Stimulated activated CD4-positive, alpha-beta T cell treated with anti-CD3 and anti-CD28 coated beads, Interleukin-15, amount 100 ng/mL, for 1 hour (primary cell): Measurements from ENCODE around the gene ALAD.
"Not testable (repeated sequence)": the region's sequence is repeated elsewhere in the genome, so short reads cannot be mapped to it uniquely, and the experiment has no call there.

ENCODE experiments used
- DNase-seq, 2 donors: peaks; one replicate each; pipeline ENCODE4 v3.0.0-alpha.2; 2020; ENCODE audit warnings: low read depth in 1 of 2, low spot score in 1 of 2

The ALAD gene

DNA sequence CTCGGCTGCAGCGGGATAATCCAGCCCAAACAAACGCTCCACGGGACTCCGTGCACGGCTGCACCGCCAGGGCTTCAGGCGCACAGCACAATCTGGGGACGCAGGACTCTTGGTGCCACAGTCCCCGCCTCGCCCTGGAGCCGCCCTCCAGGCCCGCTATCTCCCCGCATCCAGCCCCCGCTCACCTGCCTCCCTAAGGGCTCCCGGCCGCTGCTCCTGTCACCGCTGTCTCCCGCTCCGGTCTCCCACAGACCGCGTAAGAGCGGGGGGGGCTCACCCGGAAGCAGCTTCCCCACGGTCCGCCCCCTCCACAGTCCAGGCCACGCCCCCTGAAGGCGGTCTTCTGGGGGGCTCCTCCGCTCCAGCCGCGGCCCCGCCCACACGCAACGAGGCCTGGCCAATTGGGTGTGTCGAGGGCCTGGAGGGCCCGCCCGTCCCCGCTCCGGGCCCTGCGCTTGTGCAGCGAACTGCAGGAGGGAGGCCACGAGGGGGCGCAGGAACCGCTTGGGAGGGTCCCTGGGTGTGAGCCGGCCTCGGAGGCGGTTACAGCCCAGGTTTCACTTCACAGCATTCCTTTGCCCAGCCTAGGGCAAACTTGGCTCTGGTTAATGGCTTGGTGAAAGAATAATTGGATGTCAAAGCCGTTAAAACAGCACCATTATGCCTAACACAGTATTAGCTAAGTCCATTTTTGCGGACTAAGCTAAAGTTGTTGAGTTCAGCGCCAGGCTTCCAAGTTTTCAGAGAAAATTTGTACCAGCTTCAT, at the start of gene ALAD:
ALAD (minus strand) TSS at position 258 of the 766 bp plus-strand sequence. CDS start 7,725 bp downstream, outside the sequence.
- DNase-seq: peak; percentile 99

DNA sequence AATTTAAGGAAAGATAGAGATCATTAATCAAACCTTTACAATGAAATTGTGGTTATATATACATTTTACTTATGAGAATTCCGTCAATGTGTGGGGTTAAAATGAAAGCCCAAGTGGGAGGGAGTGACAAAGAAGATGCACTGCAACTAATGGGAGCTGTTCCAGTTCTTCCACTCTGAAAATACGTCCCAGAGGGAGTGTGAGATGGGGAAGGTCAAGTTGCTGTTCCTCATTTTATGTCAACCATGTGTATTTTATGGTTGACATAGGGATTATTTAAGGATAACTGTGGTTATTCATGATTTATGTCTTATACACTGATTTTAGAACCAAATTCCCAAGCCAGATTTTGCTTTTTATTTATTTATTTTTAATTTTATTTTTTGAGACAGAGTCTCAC, 48.3 kb upstream of the ALAD start:
- no peak for DNase-seq

DNA sequence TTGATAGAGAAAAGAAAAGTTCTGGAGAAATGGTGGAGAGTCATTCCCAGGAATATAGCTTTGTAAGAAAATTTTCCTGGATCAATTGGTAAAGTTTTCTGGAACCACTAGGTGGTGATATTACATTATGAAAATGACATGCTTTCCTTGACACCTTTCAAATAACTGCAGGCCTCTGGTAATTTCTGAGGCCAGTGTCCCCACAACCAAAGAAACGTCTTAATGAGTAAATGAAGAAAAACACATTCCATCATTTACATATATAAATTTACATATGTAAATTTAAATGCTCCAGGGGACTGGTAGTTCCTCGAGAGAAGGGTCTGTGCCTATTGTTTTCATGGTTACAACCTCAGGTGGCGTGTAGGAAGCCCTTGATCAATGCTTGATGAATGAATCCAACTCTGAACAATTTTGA, 45.2 kb upstream of the ALAD start:
- no peak for DNase-seq

DNA sequence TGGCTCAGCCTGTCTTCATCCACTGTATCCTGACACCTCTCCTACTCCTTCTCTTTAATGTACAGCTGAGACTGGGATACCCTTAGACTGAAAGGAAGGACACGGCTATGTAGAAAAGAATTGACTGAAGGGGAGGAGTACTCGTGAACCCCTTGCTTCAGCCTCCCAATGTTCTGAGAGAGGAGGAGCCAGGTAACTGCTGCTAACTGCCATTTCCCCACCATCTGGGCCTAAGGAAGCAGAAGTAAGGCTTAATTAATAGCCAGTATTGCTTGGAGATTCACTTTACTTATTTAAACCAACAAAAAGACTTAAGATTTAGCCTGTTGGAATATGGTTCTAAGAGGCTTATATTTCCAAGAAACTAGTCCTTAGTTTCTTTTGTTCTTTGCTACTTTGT, 43.7 kb upstream of the ALAD start:
- DNase-seq: no peak

DNA sequence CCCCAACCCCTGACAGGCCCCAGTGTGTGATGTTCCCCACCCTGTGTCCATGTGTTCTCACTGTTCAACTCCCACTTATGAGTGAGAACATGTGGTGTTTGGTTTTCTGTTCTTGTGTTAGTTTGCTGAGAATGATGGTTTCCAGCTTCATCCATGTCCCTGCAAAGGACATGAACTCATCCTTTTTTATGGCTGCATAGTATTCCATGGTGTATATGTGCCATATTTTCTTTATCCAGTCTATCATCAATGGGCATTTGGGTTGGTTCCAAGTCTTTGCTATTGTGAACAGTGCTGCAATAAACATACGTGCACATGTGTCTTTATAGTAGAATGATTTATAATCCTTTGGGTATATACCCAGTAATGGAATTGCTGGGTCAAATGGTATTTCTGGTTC, 36.6 kb upstream of the ALAD start:
- DNase-seq: not testable (repeated sequence)

DNA sequence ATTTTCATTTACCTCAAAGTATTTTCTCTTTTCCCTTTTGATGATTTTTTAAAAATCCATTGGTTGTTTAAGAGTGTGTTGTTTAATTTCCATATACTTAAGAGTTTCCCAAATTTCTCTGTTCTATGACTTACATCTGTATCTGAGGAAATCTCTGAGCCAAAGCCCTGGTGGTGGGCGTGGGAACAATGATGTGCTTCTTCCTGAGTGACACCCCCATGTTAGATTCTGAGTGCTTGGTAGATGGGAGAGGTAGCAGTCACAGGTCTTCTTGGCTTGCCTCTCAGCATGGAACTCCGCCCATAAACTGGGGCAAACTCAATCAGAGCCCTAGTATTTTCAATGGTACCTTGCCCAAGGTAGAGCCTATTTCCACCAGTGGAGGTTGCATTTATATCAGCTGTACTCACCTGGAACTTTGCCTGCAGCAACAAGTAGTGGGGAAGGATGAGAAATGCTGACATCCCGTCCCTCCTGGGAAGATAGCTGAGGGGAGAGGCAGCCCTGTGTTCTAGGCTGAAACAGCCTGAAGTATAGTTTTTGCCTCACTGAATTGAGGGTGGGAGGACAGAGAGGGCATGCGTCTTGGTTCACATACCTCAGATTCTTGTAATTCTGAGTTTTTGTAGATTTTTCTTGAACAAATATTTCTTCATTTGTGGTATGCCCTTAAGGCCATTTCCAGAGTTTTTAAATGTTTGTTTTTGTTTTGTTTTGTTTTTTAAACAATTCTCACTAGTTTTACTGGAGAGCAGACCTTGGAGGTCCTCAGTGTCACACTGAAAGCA, 35.8 kb upstream of the ALAD start:
- DNase-seq: no peak

DNA sequence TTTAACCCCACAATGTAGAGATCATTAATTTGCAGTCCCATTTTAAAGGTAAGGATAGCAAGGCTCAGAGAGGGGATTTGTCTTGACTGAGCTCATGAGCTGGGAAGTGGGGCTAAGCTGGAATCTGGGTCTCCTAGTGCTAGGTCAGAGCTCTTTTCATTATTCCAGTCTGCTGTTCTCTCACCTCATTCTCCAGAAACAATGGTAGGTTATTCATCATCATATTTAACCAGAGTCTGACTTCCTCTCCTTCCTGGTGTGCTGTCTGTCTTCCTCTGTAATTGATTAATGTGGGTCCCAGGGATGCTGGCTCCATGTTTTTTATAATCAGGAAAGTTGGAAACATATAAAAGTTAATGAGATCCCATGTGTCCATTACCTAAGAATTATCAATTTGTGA, 30.1 kb upstream of the ALAD start:
- no peak for DNase-seq

DNA sequence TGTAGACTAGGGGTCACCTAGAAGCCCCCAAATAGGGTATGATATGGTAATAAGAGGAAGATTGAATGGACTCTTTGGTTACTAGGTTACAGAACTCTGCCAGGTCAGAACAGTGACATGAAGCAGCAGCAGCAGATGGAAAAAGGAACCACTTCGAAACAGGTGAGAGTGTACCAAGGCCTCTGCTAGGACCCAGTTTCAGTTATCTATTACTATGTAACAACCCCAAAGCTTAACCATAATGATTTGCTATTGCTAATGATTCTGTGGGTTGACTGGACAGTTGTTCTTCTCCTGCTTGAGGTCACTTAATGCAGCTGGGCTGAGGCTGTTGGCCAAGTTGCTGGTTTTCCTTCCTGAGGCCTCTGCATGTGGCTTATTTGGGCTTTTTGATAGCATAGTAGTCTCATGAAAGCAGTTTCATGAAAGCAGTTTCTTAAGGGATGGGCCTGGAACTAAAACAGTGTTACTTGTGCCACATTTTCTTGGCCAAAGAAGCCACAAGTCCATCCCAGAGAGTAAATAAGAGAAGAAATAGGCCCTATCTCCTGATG, 27.1 kb upstream of the ALAD start:
- no peak for DNase-seq

DNA sequence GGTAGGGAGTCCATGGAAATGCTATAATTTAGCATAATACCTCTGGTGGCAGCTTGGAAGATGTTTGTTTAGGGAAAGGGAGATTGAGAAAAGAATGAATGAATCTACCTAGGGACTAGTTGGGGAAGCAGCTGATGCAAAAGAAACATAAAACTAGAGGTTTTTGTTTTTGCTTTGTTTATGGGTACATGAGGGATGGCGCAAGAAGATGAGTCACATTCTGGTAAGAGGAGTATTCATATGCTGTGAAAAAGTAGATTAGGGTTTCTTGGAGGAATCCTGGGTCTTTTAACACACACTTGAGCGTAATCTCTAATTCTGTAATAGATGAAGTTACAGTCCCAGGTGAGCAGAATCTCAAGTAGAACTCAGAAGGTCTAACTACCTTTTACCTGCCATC, 26.5 kb upstream of the ALAD start:
- no peak for DNase-seq

DNA sequence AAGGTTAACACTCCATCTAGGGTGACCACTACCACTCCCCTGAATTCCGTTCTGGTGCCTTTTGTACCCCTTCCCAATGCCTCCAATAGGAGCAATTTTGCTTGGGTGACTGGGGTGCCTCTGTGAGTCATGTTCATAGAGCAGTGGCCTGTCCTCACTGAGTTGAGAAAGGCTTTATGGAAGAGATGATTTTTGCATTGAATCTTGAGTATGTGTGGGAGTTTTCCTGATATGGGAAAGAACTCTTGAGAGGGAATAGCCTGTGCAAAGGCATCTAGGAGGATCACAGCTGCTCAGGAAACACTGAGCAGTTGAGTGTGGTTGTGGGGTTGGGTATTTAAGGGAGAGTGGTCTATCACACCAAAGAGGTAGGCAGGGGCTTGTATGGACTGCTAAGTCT, 25.6 kb upstream of the ALAD start:
- DNase-seq: no peak

DNA sequence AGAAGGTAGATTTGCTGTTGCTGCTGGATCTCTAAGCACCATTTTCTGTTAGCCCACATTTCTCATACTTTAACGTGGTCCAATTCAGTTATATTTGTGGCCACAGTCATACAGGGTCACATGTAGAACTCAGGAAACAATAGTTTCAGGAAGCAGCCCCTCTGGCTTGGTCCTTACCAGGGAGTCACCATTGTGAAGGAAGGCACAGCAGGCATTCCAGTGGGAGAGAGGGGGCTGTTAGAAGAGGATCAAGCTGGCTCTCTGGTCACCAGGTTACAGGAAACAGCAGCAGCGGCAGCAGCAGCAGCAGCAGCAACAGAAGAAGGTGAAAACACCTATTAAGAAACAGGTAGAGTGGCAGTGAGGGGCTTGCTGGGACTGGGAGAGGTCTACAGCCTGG, 24.0 kb upstream of the ALAD start:
- no peak for DNase-seq

DNA sequence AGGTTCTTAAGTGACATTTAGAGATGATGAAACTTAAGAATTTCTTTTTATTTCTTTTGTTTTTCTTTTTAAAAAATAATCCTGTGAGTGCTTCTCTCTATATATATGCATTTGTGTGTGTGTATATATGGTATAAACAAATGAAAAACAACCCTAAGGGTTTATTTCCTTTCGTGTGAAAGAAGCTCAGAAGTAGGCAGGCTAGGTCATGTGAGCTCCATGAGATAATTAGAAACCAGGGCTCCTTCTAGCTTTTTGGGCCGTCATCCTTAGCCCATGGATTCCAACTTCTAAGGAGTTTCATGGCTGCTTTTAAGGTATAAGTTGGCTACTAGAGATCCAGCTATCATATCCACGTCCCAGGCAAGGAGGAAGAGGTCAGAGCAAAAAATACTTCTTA, 20.6 kb upstream of the ALAD start:
- no peak for DNase-seq

DNA sequence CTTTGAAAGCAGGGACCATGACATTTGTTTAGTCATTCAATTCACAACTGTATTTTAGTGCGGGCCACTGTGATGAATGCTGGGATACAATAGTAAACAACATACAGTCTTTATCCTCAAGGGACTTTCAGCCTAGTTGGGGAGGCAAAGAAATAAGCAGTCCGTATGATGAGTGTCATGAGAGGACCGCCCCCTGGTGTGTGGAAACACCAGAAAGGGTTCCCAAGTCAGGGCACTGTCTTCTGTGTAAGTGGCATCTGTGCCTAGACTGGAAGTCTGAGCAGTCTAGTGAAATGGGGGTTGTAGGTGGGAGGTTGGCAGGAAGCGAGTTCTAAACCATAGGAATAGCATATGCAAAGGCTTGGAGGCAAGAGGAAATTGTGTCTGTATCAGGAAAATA, 16.3 kb upstream of the ALAD start:
- no peak for DNase-seq

DNA sequence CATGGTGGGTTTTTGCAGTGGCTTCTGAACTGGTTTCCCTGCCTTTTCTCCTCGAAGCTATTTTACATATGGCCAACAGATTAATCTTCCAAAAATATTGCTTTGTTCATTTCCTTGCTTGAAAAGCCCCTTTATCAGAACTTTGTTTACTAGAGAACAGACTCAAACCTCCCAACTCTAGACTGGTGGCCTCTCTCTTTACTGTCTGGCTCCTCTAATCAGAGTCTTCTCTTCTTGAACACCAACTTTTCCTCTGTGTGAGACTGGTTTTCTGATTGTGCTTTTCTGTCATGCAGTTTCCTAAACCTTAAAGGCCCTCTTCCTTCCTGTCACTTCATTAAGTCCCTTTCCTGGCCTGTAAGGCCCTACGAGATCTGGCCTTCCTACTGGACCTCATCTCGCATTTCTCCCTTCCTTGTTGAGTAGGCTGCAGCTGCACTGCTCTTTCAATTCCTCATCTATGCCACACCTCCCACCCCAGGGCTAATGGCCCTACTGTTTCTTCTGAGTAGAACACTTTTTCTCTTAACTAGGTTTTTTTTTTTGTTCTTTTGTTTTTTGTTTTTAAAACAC, 15.2 kb upstream of the ALAD start:
- DNase-seq: no peak

DNA sequence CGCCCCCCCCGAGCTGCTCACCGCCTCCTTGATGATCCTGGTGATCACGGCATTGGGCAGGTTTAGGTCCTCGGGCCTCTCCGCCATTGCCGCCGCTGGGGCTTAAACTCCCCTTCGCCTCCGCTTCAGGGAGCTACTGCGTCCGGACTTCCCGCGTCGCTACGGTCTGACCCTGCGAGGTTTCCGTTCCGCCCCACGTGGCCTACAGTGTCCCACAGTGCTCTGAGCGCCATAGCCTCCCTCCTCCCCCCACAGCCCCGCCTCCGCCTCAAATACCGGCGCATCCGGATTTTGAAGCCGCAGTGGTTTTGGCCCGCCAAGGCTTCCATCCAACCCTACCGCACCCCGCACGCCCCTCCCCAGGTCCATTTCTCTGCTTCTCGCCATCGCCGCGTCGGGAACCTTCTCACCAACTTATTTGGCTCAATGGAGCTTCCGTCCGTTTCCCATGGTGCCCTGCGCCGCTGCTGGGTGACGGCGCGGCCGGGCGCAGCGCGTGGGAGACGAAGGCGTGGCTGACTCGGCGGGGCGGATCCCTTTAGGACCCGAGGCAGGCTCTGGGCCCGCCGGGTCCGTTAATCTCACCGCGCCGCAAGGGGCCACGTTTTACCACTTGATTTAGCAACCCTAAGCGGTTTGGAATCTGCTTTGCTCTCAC, 9.3 kb upstream of the ALAD start, which contains the start of the genes C9orf43 and POLE3:
C9orf43 (plus strand) TSS at position 541 of the 658 bp plus-strand sequence. CDS start 2,747 bp downstream, outside the sequence.
POLE3 (minus strand) TSS at position 469 of the 658 bp plus-strand sequence; CDS start at position 87, 382 bp downstream.
- peak; percentile 87 to 95 for DNase-seq

DNA sequence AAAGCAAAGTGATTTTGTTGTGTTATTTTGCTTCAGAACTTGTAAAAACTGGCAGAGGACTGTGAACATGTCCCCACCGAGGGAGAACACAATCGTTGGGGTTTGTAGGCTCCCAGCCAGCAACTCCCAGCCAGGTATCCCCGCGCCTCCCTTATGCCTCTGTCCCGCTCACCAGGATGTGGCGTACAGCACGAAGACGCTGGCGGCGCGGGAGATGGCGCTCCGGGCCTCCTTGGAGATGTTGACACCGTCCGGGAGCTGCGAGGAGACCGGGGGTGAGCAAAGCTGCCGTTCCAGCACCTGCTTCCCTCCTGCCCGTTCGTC, 8.8 kb upstream of the ALAD start:
- no peak for DNase-seq

DNA sequence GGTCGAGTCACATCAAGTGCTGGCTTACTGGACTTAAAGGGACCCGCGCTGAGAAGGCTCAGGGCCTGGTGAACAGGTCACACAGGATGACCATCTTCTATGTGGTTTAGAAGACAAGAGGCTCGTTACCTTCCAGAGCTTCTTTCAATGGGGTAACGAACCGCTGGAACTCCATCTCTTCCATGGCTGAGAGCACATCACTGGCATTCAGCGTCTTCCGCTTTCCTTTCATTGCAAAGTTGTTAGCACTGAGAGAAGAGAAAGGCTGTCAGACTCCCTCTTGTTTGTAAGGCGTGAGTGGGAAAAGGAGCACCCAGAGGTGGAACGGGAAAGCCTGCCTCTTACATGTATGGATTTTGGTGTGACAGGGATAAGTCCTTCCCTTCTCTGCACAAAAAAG, 8.4 kb upstream of the ALAD start:
- DNase-seq: no peak

DNA sequence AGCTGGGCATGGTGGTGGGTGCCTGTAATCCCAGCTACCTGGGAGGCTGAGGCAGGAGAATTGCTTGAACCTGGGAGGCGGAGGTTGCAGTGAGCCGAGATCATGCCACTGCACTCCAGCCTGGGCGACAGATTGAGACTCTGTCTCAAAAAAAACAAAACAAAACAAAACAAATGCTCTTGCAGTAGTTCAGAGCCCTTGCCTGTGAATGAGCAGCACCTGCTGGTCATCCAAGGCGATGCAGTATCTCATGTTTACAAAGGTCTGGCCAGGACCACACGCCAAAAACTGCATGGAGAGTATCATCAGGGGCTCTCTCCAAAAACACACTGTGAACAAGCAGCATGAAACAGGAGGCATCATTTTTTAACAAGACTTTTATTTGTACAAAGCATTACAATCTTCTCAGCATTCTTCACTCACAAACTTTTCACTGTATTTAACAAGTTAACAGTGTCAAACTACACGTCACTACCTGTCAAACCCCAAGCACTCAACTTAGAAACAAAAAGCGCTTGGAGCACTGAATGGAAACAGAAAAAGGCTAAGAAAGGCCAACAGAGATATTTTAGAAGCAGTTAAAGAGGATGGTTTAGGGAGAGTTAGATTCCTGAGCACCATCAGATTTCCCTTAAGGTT, 5.9 kb upstream of the ALAD start:
- not testable (repeated sequence) for DNase-seq

DNA sequence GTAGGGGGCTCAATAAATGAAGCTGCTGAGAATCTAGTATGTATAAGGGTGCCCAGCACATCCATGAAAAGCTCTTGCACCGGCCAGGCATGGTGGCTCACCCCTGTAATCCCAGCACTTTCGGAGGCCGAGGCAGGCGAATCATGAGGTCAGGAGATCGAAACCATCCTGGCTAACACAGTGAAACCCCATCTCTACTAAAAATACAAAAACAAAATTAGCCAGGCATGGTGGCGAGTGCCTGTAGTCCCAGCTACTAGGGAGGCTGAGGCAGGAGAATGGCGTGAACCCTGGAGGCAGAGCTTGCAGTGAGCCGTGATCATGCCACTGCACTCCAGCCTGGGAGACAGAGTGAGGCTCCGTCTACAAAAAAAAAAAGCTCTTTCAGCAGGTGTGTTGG, 5.3 kb upstream of the ALAD start:
- DNase-seq: not testable (repeated sequence)

DNA sequence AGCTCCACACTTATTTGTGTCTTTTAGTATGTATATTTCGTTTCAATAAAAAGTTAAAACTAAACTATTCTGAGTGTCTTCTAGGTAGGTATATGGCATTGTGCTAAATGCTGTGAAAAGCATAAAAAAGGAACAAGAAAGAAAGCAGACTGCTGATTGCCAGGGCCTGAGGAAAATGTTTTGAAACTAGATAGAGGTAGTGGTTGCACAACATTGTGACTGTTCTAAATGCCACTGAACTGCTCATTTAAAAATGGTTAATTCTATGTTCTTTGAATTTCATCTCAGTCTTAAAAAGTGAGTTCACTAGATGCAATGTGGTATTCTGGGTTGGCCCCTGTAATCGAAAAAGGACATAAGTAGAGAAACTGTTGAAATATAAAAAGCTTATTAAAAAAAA, 2.6 kb upstream of the ALAD start:
- no peak for DNase-seq
